Esophagus squamous epithelium (tissue), 4 donors: Measurements from ENCODE around the gene ANKRD39.

ENCODE experiments used
- CTCF ChIP-seq, 6 experiments: fragments of 450-650 bp in 4 of 6; fragments of 200-600 bp in 2 of 6; sonication (generic) in 2 of 6; IDR thresholded peaks; one replicate each; pipeline ENCODE4 v1.5.1; 2016 to 2019; ENCODE audit warnings: antibody characterized with exemption in 6 of 6, mild to moderate bottlenecking in 4 of 6, moderate library complexity in 4 of 6
- POLR2A ChIP-seq, 4 donors: fragments of 450-650 bp; IDR thresholded peaks; one replicate each; pipeline ENCODE4 v1.6.1; 2017; ENCODE audit warnings: antibody characterized with exemption in 4 of 4, mild to moderate bottlenecking in 4 of 4, moderate library complexity in 3 of 4

GRCh38 chr2:96853321-96853720 lies 4.5 kb downstream of the ANKRD39 start:
- TF ChIP-seq CTCF (IDR thresholded peaks at IDR 0.05) (no peak), POLR2A (IDR thresholded peaks at IDR 0.05) (no peak)
